ENCODE measurements around the gene FAM219A.

Gene FAM219A

DNA sequence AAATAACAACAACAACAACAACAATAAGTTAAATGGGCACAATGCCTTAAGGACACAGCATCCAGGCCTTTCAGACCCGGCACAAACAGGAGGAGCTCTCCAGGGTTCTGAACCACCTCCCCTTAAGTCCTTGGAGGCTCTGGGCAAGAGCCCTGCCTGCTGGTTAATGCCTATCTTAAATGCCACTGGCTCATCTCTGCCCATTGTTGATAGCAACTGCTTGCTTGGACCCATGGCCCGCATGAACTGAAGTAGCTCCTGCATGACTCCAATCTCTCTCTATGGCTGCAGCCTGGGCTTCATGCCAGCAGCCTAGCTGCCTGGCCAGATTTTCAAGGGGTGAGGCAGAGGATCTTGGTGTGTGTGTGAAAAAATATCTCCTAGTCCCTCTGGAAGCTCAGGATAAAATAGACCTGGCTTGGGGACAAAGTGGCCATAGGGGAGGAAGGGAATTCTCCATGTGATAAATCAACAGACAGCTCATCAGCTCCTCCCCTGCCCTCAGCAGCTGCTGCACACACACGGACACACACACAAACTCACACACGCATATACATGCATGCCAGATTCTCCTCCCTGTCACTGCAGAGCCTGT lies 27.4 kb downstream of the FAM219A start:
- H3K4me3 ChIP-seq (ENCODE audit: low read depth, low read length) = no peak overlapping the region
- in situ Hi-C loops (cut with HindIII; ENCODE audit: low sequenced_read_pairs) = no loop called here
- TF ChIP-seq, protein P1, sequence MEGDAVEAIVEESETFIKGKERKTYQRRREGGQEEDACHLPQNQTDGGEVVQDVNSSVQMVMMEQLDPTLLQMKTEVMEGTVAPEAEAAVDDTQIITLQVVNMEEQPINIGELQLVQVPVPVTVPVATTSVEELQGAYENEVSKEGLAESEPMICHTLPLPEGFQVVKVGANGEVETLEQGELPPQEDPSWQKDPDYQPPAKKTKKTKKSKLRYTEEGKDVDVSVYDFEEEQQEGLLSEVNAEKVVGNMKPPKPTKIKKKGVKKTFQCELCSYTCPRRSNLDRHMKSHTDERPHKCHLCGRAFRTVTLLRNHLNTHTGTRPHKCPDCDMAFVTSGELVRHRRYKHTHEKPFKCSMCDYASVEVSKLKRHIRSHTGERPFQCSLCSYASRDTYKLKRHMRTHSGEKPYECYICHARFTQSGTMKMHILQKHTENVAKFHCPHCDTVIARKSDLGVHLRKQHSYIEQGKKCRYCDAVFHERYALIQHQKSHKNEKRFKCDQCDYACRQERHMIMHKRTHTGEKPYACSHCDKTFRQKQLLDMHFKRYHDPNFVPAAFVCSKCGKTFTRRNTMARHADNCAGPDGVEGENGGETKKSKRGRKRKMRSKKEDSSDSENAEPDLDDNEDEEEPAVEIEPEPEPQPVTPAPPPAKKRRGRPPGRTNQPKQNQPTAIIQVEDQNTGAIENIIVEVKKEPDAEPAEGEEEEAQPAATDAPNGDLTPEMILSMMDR (IDR thresholded peaks at IDR 0.05; ENCODE audit: low read depth, low read length, missing control alignments) = no peak
- peak; percentile 70 for DNase-seq (ENCODE audit: low read depth)

DNA sequence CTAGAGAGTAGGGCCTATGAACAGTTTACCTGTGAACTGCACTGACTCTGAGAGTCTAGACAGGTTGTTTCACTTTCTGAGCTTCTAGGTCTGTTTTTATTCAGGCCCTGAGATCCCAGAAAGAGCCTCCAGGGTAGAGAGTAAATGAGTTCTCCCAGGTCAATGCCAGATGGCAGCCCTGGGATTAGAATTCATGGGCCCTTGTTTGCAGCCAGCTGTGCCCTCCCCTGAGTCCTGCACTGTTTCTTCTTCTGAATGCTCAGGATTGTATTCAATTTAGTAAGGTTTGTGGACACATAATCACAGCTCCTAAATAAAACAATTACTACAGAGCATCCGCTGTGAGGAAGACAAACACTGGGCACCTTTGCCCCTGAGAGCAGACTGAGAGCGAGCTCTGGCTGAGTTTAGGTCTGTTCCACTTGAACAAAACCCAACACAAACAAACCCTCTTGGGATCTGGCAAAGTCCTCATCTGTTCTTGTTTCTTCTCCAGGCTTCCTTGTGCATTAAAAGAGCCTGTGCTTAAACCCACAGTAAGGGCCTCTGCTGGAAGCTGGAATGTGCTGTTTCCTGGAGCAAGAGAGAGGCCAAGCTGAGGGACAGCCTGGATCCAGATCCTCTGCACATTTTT lies 29.9 kb downstream of the FAM219A start:
- peak; percentile 53 for DNase-seq (ENCODE audit: low read depth)
- TF ChIP-seq, protein P1 (IDR thresholded peaks at IDR 0.05; ENCODE audit: low read depth, low read length, missing control alignments) = no peak
- no peak overlapping the region for H3K4me3 ChIP-seq (ENCODE audit: low read depth, low read length)
- in situ Hi-C loops (cut with HindIII; ENCODE audit: low sequenced_read_pairs) = loop anchor here (5.0 to 10.0 kb wide), 2 partner anchors 76 to 154 kb away; no protein-coding TSS in a partner anchor

DNA sequence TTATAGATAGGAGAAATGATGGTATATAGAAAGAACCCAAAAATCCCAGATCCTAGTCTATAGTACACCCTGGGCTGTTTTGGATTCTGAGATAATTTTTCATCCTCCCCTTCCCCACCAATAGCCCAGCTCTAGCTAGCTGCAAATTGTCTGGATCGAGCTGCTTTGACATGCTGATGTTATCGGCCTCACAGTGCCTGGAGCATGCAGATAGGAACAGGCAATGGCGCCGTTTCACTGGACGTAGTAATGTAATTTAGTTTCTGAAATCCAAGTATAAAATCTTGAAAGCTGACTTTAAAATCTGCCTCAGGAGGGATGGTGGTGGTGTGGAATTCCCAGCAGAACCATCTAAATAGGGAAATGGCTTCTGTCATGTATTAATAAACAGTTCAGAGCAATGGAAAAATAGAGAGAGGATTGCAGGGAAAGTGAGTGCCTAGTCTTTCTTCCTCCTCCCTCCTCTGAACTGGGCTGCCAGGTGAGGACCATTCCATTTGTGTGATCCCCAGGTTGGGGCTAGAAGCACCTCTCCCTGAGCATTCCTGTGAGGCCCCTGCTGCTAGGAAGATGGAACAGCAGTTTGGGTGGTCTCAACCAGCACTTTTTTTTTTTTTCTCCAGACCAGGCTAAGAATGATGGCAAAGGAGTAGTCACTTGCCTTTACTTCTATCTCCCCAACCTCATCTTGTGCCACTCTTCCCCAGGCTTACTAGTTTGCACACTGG lies 31.9 kb downstream of the FAM219A start:
- no peak overlapping the region for H3K4me3 ChIP-seq (ENCODE audit: low read depth, low read length)
- TF ChIP-seq, protein P1 (IDR thresholded peaks at IDR 0.05; ENCODE audit: low read depth, low read length, missing control alignments) = no peak
- in situ Hi-C loops (cut with HindIII; ENCODE audit: low sequenced_read_pairs) = loop anchor here (5.0 to 10.0 kb wide), 2 partner anchors 78 to 156 kb away; no protein-coding TSS in a partner anchor
- no peak for DNase-seq (ENCODE audit: low read depth)

DNA sequence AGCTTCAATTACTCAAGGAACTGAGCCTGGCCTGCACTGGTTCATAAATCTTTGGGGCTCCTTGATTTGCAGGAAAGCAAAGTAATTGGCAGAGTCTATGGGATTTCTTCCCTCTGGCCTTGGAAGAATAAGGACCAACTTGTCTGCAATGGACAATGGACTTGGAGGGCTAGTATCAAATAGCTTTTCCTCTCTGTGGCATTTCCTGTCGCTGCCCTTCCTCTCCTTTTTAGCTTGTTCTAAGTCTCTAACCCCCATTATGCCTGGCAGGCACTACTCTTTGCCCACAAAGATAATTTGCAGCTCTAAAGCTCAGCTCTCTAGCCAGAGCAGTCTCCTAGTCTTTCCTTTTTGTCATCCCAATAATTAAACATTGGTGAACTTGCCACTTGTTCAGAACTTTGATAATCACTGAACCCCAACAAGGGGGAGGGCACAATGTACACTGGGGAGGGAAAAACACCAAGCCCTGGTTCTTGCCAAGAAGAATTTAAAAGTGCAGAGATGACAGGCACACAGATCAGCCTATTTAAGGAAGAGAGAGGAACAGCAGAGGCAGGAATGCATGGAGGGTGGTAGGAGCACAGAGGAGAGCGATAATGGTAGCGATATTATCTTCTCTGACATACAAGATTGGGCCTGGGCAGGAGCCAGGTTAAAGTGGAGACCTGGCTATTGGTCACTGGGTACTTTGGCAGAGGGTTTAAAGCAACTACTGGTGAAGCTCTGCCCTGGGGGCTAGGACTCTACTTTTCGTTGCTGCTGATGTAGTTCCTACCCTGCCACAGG lies 38.5 kb downstream of the FAM219A start:
- in situ Hi-C loops (cut with HindIII; ENCODE audit: low sequenced_read_pairs) = loop anchor here (10.0 kb wide), 1 partner anchor 85 kb away; no protein-coding TSS in a partner anchor
- H3K4me3 ChIP-seq (ENCODE audit: low read depth, low read length) = no peak overlapping the region
- DNase-seq (ENCODE audit: low read depth) = no peak
- TF ChIP-seq, protein P1 (IDR thresholded peaks at IDR 0.05; ENCODE audit: low read depth, low read length, missing control alignments) = no peak

DNA sequence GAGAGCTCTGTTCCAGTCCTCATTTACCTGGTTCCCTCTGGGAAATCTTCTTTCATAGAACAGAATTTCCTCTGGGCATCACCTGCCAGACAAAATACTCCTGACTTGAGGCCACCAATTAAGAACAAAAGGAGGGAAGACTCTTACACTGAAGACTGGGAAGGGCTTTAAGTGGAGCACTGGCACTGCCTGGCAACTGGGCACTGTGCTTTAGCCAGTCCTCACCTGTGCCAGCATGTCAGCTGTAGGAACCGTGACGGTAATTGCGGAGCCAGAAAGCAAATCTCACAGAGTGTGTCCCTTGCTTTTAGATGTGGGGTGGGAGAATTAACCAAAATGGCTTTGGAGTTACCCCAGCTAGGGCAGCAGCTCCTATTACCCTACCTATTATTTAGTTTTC lies 40.6 kb downstream of the FAM219A start:
- in situ Hi-C loops (cut with HindIII; ENCODE audit: low sequenced_read_pairs) = no loop called here
- no peak for DNase-seq (ENCODE audit: low read depth)
- TF ChIP-seq, protein P1 (IDR thresholded peaks at IDR 0.05; ENCODE audit: low read depth, low read length, missing control alignments) = no peak
- no peak overlapping the region for H3K4me3 ChIP-seq (ENCODE audit: low read depth, low read length)
